NCI-H1092 treated with DMSO at 0.1 percent for 48 hours (cell line): ENCODE data around the gene PRMT7.
A peak's percentile ranks its signal among the peaks of the same experiment; 100 is the strongest.

Source experiments
- DNase-seq: peaks from one replicate; lab custom pipeline; 2025; lab: John Stamatoyannopoulos, UW

PRMT7 gene

DNA sequence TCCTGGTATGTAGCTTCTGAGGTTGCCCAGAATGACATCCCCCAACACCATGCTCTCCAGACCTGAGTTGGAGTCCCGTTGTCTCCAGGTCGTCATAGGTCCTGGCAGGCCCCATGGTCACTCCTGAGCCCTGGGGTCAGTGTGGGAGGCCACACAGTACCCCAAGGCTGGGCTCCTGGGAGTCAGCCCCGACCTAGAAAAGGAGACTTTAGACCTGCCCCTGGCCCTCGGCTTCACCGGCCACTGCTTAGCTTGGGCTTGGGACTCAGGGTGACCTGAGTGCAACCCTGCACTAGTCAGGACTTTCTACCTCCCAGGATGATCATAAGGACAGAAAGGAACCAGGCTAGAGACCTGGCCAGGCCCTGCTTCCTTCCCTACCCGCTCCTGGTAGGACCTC lies 65.8 kb downstream of the PRMT7 start:
- no peak for DNase-seq

DNA sequence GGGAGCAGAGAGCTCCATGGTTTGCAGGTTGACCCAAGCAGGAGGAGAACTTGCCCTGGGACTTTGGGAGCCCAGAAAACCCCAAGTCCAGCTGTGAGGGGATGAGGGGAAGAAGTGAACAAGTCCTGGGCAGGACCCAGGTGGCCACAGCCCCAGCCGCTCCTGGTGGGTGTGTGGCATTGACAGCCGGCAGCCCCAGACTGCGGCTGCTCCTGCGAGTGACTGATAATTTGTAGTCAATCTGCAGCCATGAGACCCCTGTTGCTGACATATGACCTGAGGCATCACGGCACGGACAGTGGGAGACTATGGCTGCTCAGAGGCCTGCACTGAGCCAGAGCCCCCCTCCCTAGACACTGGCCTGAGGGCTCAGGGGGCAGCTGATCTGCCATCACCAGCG lies 66.4 kb downstream of the PRMT7 start:
- no peak for DNase-seq

DNA sequence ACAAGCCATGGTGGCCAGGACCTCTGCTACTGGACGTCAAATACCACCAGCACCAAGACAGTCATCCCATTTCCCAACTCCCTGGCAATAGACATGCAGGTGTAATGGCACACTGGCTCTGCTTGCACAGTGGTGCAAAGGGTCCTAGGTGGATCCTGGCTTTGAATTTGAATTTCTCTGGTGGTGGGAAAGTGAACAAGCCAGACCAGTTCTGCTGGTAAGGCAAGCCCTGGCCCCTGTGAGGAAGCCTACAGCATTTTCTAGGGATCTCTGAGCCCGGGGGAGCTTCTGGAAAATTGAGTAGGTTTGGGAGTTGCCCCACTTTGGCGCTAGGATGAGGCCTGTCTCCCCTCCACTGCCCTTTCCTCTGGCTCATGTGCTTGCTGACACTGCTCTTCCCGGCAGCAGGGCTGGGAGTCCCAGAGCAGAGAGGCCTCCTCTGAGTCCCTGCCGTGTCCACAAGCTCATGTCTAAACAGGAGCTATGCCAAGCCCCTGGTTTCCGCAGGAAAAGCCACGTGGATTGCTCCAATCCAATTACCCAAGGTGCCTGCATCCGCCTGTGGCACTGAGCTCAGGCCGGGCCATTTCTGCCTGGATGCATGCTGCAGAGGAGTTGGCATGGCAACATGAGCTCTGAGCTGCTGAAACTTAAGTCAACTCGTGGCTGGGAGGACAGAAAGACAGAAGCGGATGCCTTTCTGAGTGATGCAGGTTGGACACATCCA lies 67.0 kb downstream of the PRMT7 start:
- DNase-seq: no peak

GRCh38 chr16:68378436-68379415 lies 67.9 kb downstream of the PRMT7 start:
- DNase-seq: no peak

- no peak for DNase-seq
Observed at GRCh38 chr16:68379472-68380347, 68.9 kb downstream of the PRMT7 start.

DNA sequence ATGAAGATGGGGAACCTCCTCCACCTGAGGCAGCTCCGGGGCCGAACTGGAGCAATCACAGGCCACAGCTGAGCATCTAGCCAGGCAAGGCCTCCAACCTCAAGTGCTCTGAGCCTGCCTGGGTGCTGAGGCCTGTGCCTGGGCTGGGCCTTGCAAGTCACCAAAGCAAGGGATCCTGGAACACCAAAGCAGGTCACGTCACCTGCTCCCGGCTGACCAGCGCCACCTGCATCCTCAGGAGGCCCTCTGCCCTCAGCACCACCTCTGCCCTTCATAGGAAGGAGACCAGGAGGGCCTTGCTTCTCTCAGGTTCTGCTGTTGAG lies 69.5 kb downstream of the PRMT7 start:
- no peak for DNase-seq

- DNase-seq: no peak
Observed at GRCh38 chr16:68380676-68381362, 70.0 kb downstream of the PRMT7 start.

DNA sequence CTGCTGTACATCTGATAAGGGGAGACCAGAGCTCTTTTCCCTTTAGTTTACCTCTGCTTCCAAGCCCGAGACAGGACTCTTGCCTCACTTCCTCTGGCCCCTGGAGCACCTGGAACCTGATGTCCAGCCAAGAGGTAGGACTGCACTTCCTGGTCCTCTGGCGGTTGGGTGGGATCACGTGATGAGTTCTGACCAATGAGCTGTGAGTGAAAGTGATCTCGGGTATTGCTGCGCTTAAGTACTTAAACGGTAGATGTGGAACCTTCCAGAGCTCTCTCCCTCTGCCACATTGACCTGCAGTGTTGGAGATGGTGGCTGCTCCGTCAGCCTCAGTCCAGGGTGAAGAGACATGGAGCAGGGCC lies 70.5 kb downstream of the PRMT7 start:
- DNase-seq: no peak

DNA sequence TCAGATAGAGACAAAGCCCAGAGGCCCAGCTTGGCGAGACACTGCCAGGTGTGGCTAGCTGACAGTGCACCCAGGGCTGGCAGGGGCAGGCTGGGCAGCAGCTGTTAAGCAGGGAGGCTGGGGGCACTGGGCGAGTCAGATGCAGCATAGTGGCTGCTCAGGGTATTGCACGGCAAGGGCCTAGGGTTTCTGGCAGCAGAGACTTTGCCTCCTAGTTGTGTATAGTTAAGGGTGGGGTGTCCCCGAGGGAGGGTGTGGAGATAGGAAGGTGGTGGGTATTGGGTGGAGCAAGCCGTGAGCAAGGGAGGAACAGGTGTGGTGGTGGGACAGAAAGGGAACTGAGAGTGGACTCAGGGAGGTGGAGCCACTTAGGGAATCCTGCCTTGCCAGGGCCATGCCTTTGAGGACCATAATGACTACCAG lies 71.5 kb downstream of the PRMT7 start:
- no peak for DNase-seq

- no peak for DNase-seq
Observed at GRCh38 chr16:68383858-68384257, 73.0 kb downstream of the PRMT7 start.

DNA sequence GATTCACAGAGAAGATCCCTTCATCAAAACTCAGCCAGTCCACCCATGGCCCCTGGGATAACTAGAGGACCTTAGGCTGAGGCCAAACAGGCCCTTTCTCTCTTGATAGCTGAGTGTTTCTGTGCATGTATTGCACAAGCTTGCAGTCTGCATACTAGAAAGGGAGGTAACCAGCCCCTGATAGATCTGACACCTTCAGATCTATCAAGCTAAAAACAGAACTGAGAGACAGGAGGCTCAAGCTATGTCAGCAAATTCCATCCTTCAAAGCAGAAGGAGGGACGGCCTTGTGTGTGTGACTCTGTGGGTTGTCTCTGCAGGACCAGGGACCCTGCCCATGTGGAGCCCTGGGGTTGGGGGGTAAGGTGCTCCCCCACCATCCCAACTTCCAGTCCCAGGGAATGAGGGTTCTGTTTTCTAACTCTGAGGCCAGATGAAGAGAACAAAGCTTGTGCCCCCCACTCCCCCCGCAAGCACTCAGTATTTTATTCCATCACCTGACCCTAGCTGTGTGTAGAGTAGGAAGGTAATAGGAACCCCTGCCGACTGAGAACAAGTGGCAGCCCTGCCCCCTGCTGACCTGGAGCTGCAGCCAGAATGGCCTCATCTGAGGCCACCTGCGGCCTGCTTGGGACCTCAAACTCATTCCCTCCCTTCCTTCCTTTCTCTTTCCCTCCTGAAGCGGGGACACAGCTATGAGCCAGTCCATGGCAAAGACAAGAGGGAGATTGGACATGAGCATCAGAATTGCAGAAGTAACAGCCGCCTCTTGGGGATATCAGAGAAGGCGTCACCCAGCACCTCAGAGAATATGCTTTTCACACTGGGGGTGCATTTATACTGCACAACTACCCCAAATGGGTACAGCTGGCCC lies 73.7 kb downstream of the PRMT7 start:
- peak; percentile 37 for DNase-seq

DNA sequence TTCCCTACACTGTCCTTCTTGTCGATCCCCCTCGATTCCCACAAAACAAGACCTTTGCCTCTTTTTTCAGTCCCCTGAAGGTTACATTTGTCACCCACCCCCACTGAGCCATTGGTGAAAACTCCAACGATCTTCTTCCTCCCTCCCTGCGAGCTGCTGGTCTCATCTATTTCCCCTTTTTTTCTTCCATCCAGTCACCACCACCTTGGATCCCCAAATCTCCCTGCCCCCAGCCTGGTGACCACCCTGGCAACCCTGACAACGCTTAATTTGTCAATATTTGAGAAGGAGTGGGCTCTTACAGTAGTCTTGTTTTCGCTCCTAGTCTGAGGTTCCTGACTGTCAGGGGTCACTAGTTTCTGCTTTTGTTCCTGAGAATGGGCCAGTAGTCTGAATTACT lies 74.6 kb downstream of the PRMT7 start:
- no peak for DNase-seq

- no peak for DNase-seq
Observed at GRCh38 chr16:68386628-68387027, 75.8 kb downstream of the PRMT7 start.

DNA sequence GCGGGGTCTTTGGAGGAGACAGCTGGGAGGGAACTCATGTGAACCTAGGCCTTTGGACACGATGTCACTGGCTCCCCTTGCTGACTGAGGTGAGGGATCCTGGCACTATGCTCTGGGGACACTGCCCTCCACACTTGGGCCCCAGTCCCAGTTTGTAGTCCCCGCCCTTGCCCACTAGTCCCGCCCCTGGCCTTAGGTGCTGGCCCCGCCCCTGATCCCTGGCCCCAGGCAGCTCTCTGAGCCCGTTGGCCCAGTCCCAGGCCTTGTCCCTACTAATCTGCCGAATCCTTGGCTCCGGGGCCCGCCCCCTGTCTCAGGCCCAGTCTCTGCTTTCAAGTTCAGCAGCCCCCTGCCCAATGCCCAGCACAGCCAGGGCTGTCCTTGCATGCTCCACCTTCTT lies 76.5 kb downstream of the PRMT7 start:
- no peak for DNase-seq

DNA sequence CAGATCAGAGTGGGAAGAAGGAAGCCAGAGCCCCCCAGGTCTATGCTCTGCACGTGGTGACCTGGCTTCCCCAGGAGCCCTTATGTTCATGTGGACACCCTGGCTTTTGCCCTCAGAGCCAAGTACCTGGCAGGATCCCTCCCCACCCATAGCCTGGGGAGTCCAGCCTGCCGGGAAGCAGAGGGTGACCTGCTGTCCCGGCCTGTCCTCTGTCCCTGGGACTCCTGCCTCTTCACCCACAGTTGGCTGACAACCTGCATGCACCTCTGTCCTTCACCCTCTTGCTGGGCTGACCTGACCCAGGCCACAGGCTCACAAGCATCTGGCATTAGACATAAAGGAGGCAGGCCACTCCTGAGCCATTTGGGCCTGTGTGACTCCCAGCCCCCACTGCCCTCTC lies 77.3 kb downstream of the PRMT7 start:
- DNase-seq: no peak

GRCh38 chr16:68389006-68389405 lies 78.2 kb downstream of the PRMT7 start:
- no peak for DNase-seq

DNA sequence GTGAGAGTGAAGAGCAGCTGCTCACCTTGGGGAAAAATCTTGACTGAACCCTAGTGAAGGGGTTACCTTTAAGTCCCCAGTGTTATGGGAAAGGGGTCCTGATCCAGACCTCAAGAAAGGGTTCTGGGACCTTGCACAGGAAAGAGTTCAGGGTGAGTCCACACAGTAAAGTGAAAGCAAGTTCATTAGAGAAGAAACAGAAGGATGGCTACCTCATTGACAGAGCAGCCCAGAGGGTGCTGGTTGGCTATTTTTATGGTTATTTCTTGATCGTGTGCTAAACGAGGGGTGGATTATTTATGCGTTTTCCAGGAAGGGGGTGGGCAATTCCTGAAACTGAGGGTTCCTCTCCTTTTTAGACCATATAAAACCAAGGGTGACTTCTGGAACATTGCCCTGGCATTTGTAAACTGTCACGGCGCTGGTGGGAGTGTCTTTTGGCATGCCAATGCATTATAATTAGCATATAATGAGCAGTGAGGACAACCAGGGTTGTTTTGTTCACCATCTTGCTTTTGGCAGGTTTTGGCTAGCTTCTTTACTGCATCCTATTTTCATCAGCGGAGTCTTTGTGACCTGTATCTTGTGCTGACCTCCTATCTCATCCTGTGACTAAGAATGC lies 79.0 kb downstream of the PRMT7 start:
- DNase-seq: no peak

DNA sequence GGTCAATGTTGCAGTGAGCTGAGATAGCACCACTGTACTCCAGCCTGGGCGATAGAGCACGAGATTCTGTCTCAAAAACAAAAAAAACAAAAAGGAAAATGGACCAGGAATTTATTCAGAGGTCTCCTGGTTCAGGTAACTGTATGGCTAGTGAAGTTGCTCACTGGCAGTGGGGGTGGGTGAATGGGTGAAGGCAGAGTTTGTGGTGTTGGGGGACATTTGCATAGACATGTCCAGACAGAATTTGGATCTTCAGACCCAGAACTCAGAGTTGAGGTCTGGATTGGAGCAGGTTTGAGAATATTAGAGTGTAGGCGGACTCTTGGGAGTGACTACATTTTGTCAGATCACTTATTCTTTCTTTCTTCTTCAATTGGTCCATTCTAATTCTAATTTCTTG lies 82.5 kb downstream of the PRMT7 start:
- no peak for DNase-seq

DNA sequence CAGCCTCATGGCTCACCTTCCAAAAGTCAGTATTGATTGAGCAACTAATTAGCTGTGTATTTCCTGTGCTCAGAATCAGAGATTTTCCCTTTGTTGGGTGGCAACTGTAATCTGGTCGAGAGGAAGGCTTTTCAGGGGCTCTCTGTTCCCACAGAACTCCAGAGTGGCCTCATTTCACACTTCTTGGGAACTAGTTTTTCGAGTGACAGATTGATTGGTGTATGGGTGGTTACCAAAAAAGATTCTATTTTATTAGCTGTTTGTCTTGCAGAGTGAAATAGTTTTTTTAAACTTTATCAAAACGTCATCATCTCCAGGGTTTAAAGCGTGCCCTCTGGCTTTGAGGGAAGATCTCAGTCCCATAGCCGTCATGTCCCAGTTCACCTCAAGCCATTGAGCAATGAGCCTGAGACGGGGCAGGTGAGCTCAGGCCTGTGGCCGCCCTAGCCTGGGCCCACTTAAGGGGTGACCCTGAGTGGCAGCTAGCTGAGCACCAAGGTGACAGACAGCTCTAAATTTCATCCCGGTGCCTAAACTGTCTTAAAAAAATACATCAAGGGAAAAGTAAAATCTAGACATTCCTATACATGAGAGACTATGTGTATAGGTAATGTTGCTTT lies 84.5 kb downstream of the PRMT7 start:
- DNase-seq: no peak

DNA sequence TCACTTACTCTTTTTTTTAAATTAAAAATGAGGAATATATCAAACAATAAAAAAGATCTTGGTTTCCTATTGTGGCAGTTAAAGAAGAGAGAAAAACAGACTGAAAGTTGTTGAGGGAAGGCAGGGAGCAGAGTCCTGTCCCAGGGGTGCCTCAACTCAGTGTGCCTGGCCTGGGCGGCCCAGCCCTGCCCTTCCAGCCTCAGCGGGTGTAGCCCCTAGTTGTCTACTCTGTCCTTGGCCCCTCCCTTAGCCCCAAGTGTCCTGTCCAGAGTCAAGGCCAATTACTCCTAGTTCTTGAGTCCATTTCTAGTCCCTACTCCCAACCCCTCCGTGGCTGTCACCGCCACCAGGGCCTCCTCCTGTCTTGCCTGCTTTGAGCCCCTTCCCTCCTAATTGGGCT lies 85.0 kb downstream of the PRMT7 start:
- DNase-seq: no peak
